HCT116 (cell line): ENCODE data around the gene PRPF6. TPM values are rescaled to one million over a fixed set of nuclear protein-coding genes. Genes with fewer than 3 reads are reported as not detected.

Experiments used
- ATAC-seq: fragments of 200-7000 bp; cut with Tn5 transposase; 2 replicates; pipeline ENCODE4 v1.9.1; 2020; ENCODE audit warnings: mild to moderate bottlenecking, moderate library complexity
- BruUV-seq: library from RNA; stranded (reverse); fragments of 400-500 nt; replicated peaks from 2 replicates; lab custom pipeline; 2021; lab: Mats Ljungman, UMichigan
- CTCF ChIA-PET: fragments of 300-600 bp; sonication (Branson Sonifier 250); formaldehyde crosslinking; loops from one replicate; lab custom pipeline; 2021; ENCODE audit warnings: antibody characterized with exemption; lab: Charles Lee
- POLR2A ChIA-PET: fragments of 300-600, 350-600 bp; sonication (Branson Sonifier 250); formaldehyde crosslinking; loops from one replicate; lab custom pipeline; 2021; ENCODE audit warnings: antibody characterized with exemption; lab: Charles Lee
- RAD21 ChIA-PET, 2 experiments: fragments of 300-600 bp; sonication (Branson Sonifier 250); formaldehyde crosslinking; loops; one replicate each; lab custom pipeline; 2023; ENCODE audit warnings: low total read pairs in 2 of 2; ENCODE audit not compliant: uncharacterized antibody in 2 of 2, unreplicated experiment in 2 of 2, low non-redundant PET in 1 of 2; lab: Charles Lee
- DNase-seq: peaks from one replicate; pipeline ENCODE4 v3.0.0-alpha.2; 2010; ENCODE audit warnings: low read depth, low spot score
- H2AFZ ChIP-seq: fragments of 200-600 bp; shearing (Covaris generic), sonication (generic); 2 replicates; pipeline ENCODE4 v1.6.1; 2017; ENCODE audit warnings: low read depth, mixed run types, mixed read lengths, antibody characterized with exemption, low read length; ENCODE audit not compliant: poor library complexity, severe bottlenecking
- H3K27ac ChIP-seq: 2 replicates; pipeline ENCODE4 v1.5.1; 2012; ENCODE audit warnings: low read depth, low read length
- H3K27me3 ChIP-seq: fragments of 200-600 bp; sonication (generic); 2 replicates; pipeline ENCODE4 v1.6.1; 2016; ENCODE audit warnings: mixed run types, low read length, mixed read lengths; ENCODE audit not compliant: insufficient read depth
- H3K36me3 ChIP-seq, 2 experiments: fragments of 200-500 bp in 1 of 2; fragments of 200-600 bp in 1 of 2; sonication (Bioruptor generic) in 1 of 2; sonication (generic) in 1 of 2; 2 replicates each; pipeline versions ENCODE4 v1.5.1 to v1.6.1; 2014 to 2016; ENCODE audit warnings: low read length in 2 of 2, inconsistent platforms in 1 of 2, mixed read lengths in 1 of 2, mixed run types in 1 of 2; ENCODE audit not compliant: insufficient read depth in 2 of 2, control insufficient read depth in 1 of 2
- H3K4me1 ChIP-seq, 2 experiments: fragments of 200-600 bp in 1 of 2; sonication (generic) in 1 of 2; 2 replicates each; pipeline versions ENCODE4 v1.5.1 to v1.6.1; 2012 to 2017; ENCODE audit warnings: low read length in 2 of 2, inconsistent platforms in 1 of 2, mild to moderate bottlenecking in 1 of 2, mixed read lengths in 1 of 2, mixed run types in 1 of 2, moderate library complexity in 1 of 2; ENCODE audit not compliant: insufficient read depth in 2 of 2, control insufficient read depth in 1 of 2
- H3K4me2 ChIP-seq: fragments of 200-600 bp; sonication (generic); 2 replicates; pipeline ENCODE4 v1.6.1; 2017; ENCODE audit warnings: mixed run types, low read length, mixed read lengths
- H3K4me3 ChIP-seq, 2 experiments: fragments of 200-600 bp in 1 of 2; sonication (generic) in 1 of 2; replicated peaks in 1 of 2; 2 replicates each; pipeline ENCODE4 v1.5.1; 2011 to 2016; ENCODE audit warnings: low read length in 2 of 2, control low read depth in 1 of 2, low read depth in 1 of 2, mild to moderate bottlenecking in 1 of 2, mixed read lengths in 1 of 2, mixed run types in 1 of 2
- H3K79me2 ChIP-seq: fragments of 200-600 bp; sonication (generic); 2 replicates; pipeline ENCODE4 v1.6.1; 2017; ENCODE audit warnings: mild to moderate bottlenecking, mixed run types, low read length, moderate library complexity, mixed read lengths; ENCODE audit not compliant: insufficient read depth
- H3K9ac ChIP-seq: fragments of 200-600 bp; sonication (generic); 2 replicates; pipeline ENCODE4 v1.6.1; 2016; ENCODE audit warnings: low read length, mixed read lengths
- H3K9me2 ChIP-seq: fragments of 200-600 bp; sonication (generic), shearing (Covaris generic); 2 replicates; pipeline ENCODE4 v1.6.1; 2017; ENCODE audit warnings: mixed run types, mild to moderate bottlenecking, moderate library complexity; ENCODE audit not compliant: insufficient read depth
- H3K9me3 ChIP-seq, 2 experiments: fragments of 200-500 bp in 1 of 2; fragments of 200-600 bp in 1 of 2; sonication (Bioruptor generic) in 1 of 2; sonication (generic) in 1 of 2; 2 replicates each; pipeline ENCODE4 v1.6.1; 2014 to 2017; ENCODE audit warnings: low read length in 2 of 2, mixed read lengths in 2 of 2, inconsistent platforms in 1 of 2, low read depth in 1 of 2, mild to moderate bottlenecking in 1 of 2, mixed run types in 1 of 2, moderate library complexity in 1 of 2; ENCODE audit not compliant: control insufficient read depth in 1 of 2, insufficient read depth in 1 of 2
- H4K20me1 ChIP-seq: fragments of 200-600 bp; sonication (generic), shearing (Covaris generic); 2 replicates; pipeline ENCODE4 v1.6.1; 2017; ENCODE audit warnings: mixed run types, mild to moderate bottlenecking, moderate library complexity; ENCODE audit not compliant: insufficient read depth
- EZH2 ChIP-seq: fragments of 200-600 bp; sonication (generic); IDR thresholded peaks from 2 replicates; pipeline ENCODE4 v1.6.1; 2017; ENCODE audit warnings: antibody characterized with exemption, mixed run types
- EZH2phosphoT487 ChIP-seq: fragments of 200-600 bp; IDR thresholded peaks from 2 replicates; pipeline ENCODE4 v1.6.1; 2018; ENCODE audit warnings: antibody characterized with exemption, borderline replicate concordance
- FOSL1 ChIP-seq: IDR thresholded peaks from 2 replicates; pipeline ENCODE4 v1.6.1; 2012; ENCODE audit warnings: low read depth
- JUND ChIP-seq: IDR thresholded peaks from 2 replicates; pipeline ENCODE4 v1.6.1; 2012
- POLR2A ChIP-seq: IDR thresholded peaks from 2 replicates; pipeline ENCODE4 v1.7.0; 2011; ENCODE audit warnings: borderline replicate concordance; ENCODE audit not compliant: insufficient read depth, insufficient read length; ENCODE audit errors: extremely low read depth
- SIN3A ChIP-seq: IDR thresholded peaks from 2 replicates; pipeline ENCODE4 v1.6.1; 2012; ENCODE audit warnings: low read depth
- SP1 ChIP-seq: IDR thresholded peaks from 2 replicates; pipeline ENCODE4 v1.6.1; 2012; ENCODE audit warnings: low read depth
- SRF ChIP-seq: IDR thresholded peaks from 2 replicates; pipeline ENCODE4 v1.6.1; 2012; ENCODE audit warnings: low read depth
- intact Hi-C: fragments of 100-400 bp; cut with micrococcal nuclease; formaldehyde crosslinking; loops from 2 replicates; pipeline ENCODE4 v1.10.0; 2022
- total RNA-seq: library from RNA; stranded (reverse); gene quantifications from one replicate; pipeline ENCODE4 v1.2.1, GENCODE V29; 2021; ENCODE audit not compliant: unreplicated experiment

PRPF6 gene
- total RNA-seq, 1 experiment from 2014 or later, result 74.9 TPM

GRCh38 chr20:64076061-64076997 is 95.4 kb downstream of the PRPF6 start:
- no peak overlapping the region for H3K27ac ChIP-seq
- H3K9me3 ChIP-seq, result no peaks in the 10 kb centered on the region
- DNase-seq (no peak), ATAC-seq (no peak)
- H3K9me2 ChIP-seq, result no peaks in the 10 kb centered on the region
- no peaks in the 10 kb centered on the region for H4K20me1 ChIP-seq
- CTCF ChIA-PET, result no interaction called here
- BruUV-seq, result no TSS peak
- no peak overlapping the region for H2AFZ ChIP-seq
- H3K4me2 ChIP-seq, result no peak overlapping the region
- POLR2A ChIA-PET, result interaction anchor here (1.8 kb wide), 1 partner anchor 14 kb away, joined by 5 read pairs; no protein-coding TSS in a partner anchor
- H3K79me2 ChIP-seq, result peaks cover 9% of the 10 kb centered on the region; the same call in 1 of the 2 replicates
- TF ChIP-seq SP1, result no peak
- no peak for TF ChIP-seq EZH2
- no peak for TF ChIP-seq SRF
- no peak for TF ChIP-seq FOSL1
- TF ChIP-seq, all 23 proteins: peak for 0
- no peaks in the 10 kb centered on the region for H3K27me3 ChIP-seq
- RAD21 ChIA-PET, result interaction anchor here in 1 of 2 experiments (0.6 kb wide), 1 partner anchor 538 kb away, joined by 5 read pairs; no protein-coding TSS in a partner anchor
- no peak overlapping the region for H3K9ac ChIP-seq
- intact Hi-C loops, result no loop called here
- no peak overlapping the region for H3K4me3 ChIP-seq
- H3K36me3 ChIP-seq, result no peaks in the 10 kb centered on the region
- peaks cover 9 to 14% of the 10 kb centered on the region in 2 experiments for H3K4me1 ChIP-seq

- no peak overlapping the region for H2AFZ ChIP-seq
- no peak for TF ChIP-seq SIN3A
- TF ChIP-seq JUND, result no peak
- TF ChIP-seq EZH2phosphoT487, result no peak
- no peak for TF ChIP-seq POLR2A
- TF ChIP-seq, all 23 proteins: peak for 0
- Histone ChIP-seq H3K27me3 (no peaks in the 10 kb centered on the region), H4K20me1 (no peaks in the 10 kb centered on the region), H3K4me3 (no peak overlapping the region), H3K9ac (no peak overlapping the region), H3K27ac (no peak overlapping the region), H3K4me1 (peaks cover 9 to 14% of the 10 kb centered on the region in 2 experiments), H3K9me2 (no peaks in the 10 kb centered on the region), H3K79me2 (peaks cover 9% of the 10 kb centered on the region; the same call in 1 of the 2 replicates), H3K9me3 (no peaks in the 10 kb centered on the region), H3K4me2 (no peak overlapping the region), H3K36me3 (no peaks in the 10 kb centered on the region)
- no peak for ATAC-seq
- ChIA-PET POLR2A (interaction anchor here (1.8 kb wide), 1 partner anchor 15 kb away, joined by 5 read pairs; no protein-coding TSS in a partner anchor), RAD21 (interaction anchor here in 1 of 2 experiments (0.6 kb wide), 1 partner anchor 539 kb away, joined by 5 read pairs; no protein-coding TSS in a partner anchor), CTCF (no interaction called here)
- DNase-seq, result no peak
- intact Hi-C loops, result no loop called here
- no TSS peak for BruUV-seq
These were observed 96.2 kb downstream of the PRPF6 start for GRCh38 chr20:64077094-64077493.
